Vagina (tissue), 2 donors: ENCODE data around the gene STYXL1. TPM values are rescaled to one million over a fixed set of nuclear protein-coding genes. Genes with fewer than 3 reads are reported as not detected.

Source experiments
- DNase-seq, 2 donors: peaks; one replicate each; pipeline ENCODE4 v3.0.0-alpha.2; 2017; ENCODE audit errors: extremely low spot score in 2 of 2
- H3K27ac ChIP-seq: fragments of 200-600 bp; sonication (generic); one replicate; pipeline ENCODE4 v1.5.1; 2019
- H3K27me3 ChIP-seq: fragments of 200-600 bp; sonication (generic); one replicate; pipeline ENCODE4 v1.5.1; 2019
- H3K36me3 ChIP-seq, 2 donors: fragments of 200-600 bp; sonication (generic); one replicate each; pipeline ENCODE4 v1.5.1; 2017 to 2019
- H3K4me1 ChIP-seq: fragments of 200-600 bp; sonication (generic); one replicate; pipeline ENCODE4 v1.5.1; 2019
- H3K4me3 ChIP-seq, 2 donors: fragments of 200-600 bp; sonication (generic); 1 replicate in 1 of 2; 2 replicates in 1 of 2; pipeline ENCODE4 v1.5.1; 2016 to 2019
- H3K9me3 ChIP-seq: fragments of 200-600 bp; sonication (generic); one replicate; pipeline ENCODE4 v1.5.1; 2019
- POLR2A ChIP-seq, 2 donors: fragments of 450-650 bp; IDR thresholded peaks; one replicate each; pipeline ENCODE4 v1.6.1; 2017; ENCODE audit warnings: antibody characterized with exemption in 2 of 2, mild to moderate bottlenecking in 2 of 2, moderate library complexity in 2 of 2
- POLR2AphosphoS5 ChIP-seq, 2 donors: sonication (generic); formaldehyde crosslinking; IDR thresholded peaks; one replicate each; pipeline ENCODE4 v1.9.0; 2017; ENCODE audit warnings: antibody characterized with exemption in 2 of 2, mild to moderate bottlenecking in 2 of 2, low read depth in 1 of 2; ENCODE audit not compliant: insufficient read depth in 1 of 2
- intact Hi-C: fragments of 100-400 bp; cut with DNase I; formaldehyde crosslinking; loops from one replicate; pipeline ENCODE4 v1.15.1; 2023
- total RNA-seq: library from RNA; depleted of rRNA; stranded (reverse); fragments of >200 nt; gene quantifications from one replicate; pipeline ENCODE4 v1.2.3, GENCODE V29; 2016
- TF ChIP-seq, protein P1 (sequence below), 3 experiments: fragments of 450-650 bp in 2 of 3; fragments of 200-600 bp in 1 of 3; sonication (generic) in 1 of 3; IDR thresholded peaks; one replicate each; pipeline ENCODE4 v1.5.1; 2017 to 2019; ENCODE audit warnings: antibody characterized with exemption in 3 of 3, mild to moderate bottlenecking in 2 of 3, moderate library complexity in 2 of 3

The STYXL1 gene
- total RNA-seq, 1 donor from 2014 or later = 27.3 TPM

DNA sequence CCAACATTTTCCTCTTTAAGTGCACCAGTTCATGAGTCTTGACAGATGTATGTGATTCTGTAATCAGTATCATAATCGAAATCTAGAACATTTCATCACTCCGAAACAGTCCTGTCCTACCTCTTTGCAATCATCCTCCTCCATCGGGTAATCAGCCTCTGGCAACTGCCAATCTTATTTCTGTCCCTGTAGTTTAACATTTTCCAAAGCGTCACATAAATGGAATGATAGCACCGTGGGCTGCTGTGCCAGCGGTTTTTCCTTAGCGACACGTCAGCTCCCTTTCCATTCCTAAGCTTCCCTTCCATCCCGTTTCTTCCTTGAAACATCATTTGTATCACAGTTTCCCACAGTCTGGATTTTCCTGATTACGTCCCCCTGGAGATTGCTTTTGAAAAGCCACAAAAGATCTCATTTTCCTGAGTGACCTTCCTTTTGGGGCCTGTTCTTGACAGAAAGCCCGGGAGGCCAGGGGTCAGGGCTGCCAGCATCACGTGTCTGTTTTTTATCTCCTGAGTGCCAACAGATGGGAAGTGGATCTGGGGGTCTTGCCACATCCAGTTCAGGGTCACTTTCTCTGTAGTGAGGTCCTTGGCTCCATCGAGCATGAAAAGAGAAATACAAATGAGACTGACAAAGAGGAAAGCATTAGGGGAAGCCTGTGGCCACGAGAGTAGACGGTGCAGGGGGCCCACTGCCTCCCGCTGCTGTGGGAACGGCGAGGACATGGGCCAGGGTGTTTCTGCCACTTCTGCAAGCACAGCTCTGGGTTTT, 85.0 kb downstream of the STYXL1 start:
- TF ChIP-seq, protein P1, sequence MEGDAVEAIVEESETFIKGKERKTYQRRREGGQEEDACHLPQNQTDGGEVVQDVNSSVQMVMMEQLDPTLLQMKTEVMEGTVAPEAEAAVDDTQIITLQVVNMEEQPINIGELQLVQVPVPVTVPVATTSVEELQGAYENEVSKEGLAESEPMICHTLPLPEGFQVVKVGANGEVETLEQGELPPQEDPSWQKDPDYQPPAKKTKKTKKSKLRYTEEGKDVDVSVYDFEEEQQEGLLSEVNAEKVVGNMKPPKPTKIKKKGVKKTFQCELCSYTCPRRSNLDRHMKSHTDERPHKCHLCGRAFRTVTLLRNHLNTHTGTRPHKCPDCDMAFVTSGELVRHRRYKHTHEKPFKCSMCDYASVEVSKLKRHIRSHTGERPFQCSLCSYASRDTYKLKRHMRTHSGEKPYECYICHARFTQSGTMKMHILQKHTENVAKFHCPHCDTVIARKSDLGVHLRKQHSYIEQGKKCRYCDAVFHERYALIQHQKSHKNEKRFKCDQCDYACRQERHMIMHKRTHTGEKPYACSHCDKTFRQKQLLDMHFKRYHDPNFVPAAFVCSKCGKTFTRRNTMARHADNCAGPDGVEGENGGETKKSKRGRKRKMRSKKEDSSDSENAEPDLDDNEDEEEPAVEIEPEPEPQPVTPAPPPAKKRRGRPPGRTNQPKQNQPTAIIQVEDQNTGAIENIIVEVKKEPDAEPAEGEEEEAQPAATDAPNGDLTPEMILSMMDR (IDR thresholded peaks at IDR 0.05) = no peak
- no peak for TF ChIP-seq POLR2A (IDR thresholded peaks at IDR 0.05)
- TF ChIP-seq POLR2AphosphoS5 (IDR thresholded peaks at IDR 0.05; ENCODE audit: insufficient read depth in 1 of 2, low read depth in 1 of 2) = peak; percentile 51
- intact Hi-C loops = loop anchor here (5.0 kb wide), 1 partner anchor 45 kb away; the partner anchor contains the start of gene POR
- Histone ChIP-seq H3K27me3 (no peaks in the 10 kb centered on the region), H3K4me1 (peaks cover 44% of the 10 kb centered on the region), H3K9me3 (no peaks in the 10 kb centered on the region), H3K4me3 (no peak overlapping the region), H3K36me3 (no peaks in the 10 kb centered on the region), H3K27ac (peak overlapping the region; percentile 77)
- DNase-seq = no peak

DNA sequence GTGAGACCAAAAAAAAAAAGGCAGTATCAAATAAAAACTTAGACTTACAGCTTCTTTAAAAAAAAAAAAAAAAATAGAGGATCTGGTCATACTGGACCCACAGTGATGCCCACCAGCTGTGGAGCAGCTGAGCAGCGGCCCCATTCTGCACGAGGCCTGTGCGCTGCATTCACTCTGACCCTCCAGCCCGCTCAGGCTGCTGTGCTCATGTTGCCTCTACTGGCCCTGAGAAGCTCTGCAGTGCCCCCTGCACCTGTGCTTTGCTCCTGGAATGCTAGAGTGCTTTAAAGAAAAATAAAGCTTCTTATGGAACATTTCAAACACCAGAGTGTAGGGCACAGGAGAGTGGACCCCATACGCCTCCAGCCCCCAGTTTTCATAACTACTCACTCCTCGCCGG, 86.6 kb downstream of the STYXL1 start:
- no peak for DNase-seq
- intact Hi-C loops = loop anchor here (5.0 kb wide), 1 partner anchor 44 kb away; the partner anchor contains the start of gene POR
- H3K4me3 ChIP-seq = no peak overlapping the region
- no peaks in the 10 kb centered on the region for H3K9me3 ChIP-seq
- H3K4me1 ChIP-seq = peaks cover 30% of the 10 kb centered on the region
- TF ChIP-seq, protein P1 (IDR thresholded peaks at IDR 0.05) = no peak
- no peak for TF ChIP-seq POLR2A (IDR thresholded peaks at IDR 0.05)
- no peak for TF ChIP-seq POLR2AphosphoS5 (IDR thresholded peaks at IDR 0.05; ENCODE audit: insufficient read depth in 1 of 2, low read depth in 1 of 2)
- H3K27me3 ChIP-seq = no peaks in the 10 kb centered on the region
- no peaks in the 10 kb centered on the region for H3K36me3 ChIP-seq
- peak overlapping the region; percentile 4 for H3K27ac ChIP-seq

DNA sequence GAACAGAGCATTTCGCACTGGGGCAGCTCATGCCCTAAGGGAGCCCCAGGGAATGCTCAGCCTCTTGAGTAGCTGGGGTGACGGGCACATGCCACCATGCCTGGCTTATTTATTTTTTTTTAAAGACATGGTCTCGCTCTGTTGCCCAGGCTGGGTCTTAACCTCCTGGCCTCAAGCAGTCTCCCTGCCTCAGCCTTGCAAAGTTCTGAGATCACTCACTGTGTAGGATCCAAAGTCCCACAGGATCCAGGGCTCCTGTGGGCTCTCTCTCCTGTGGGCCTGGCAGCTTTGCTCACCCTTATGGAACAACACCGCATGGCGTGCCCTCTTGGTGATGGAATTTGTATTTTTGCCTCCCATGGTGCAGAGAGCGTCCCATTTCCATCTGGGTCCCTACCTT, 87.4 kb downstream of the STYXL1 start:
- Histone ChIP-seq H3K4me1 (peaks cover 21% of the 10 kb centered on the region), H3K27me3 (no peaks in the 10 kb centered on the region), H3K36me3 (peaks cover 0 to 5% of the 10 kb centered on the region in 2 donors), H3K27ac (no peak overlapping the region), H3K9me3 (no peaks in the 10 kb centered on the region), H3K4me3 (no peak overlapping the region)
- TF ChIP-seq POLR2A (IDR thresholded peaks at IDR 0.05) = no peak
- TF ChIP-seq, protein P1 (IDR thresholded peaks at IDR 0.05) = no peak
- TF ChIP-seq POLR2AphosphoS5 (IDR thresholded peaks at IDR 0.05; ENCODE audit: insufficient read depth in 1 of 2, low read depth in 1 of 2) = no peak
- intact Hi-C loops = loop anchor here (5.0 kb wide), 1 partner anchor 43 kb away; the partner anchor contains the start of gene POR
- DNase-seq = no peak

- intact Hi-C loops = no loop called here
- peaks cover 16% of the 10 kb centered on the region for H3K4me1 ChIP-seq
- H3K36me3 ChIP-seq = peaks cover 0 to 19% of the 10 kb centered on the region in 2 donors
- H3K9me3 ChIP-seq = no peaks in the 10 kb centered on the region
- no peak for DNase-seq
- H3K4me3 ChIP-seq = no peak overlapping the region
- no peaks in the 10 kb centered on the region for H3K27me3 ChIP-seq
- TF ChIP-seq POLR2A (IDR thresholded peaks at IDR 0.05) = no peak
- TF ChIP-seq POLR2AphosphoS5 (IDR thresholded peaks at IDR 0.05; ENCODE audit: insufficient read depth in 1 of 2, low read depth in 1 of 2) = no peak
- TF ChIP-seq, protein P1 (IDR thresholded peaks at IDR 0.05) = no peak
- no peak overlapping the region for H3K27ac ChIP-seq
Observed at GRCh38 chr7:75958802-75959543, 88.8 kb downstream of the STYXL1 start.
